ENCODE results near the gene MARK2. TPM values are rescaled to one million over a fixed set of nuclear protein-coding genes. Genes with fewer than 3 reads are reported as not detected.

Gene MARK2
- total RNA-seq, 4 donors from 2014 or later, result 66.3 to 78.7 (median 71.8) TPM

DNA sequence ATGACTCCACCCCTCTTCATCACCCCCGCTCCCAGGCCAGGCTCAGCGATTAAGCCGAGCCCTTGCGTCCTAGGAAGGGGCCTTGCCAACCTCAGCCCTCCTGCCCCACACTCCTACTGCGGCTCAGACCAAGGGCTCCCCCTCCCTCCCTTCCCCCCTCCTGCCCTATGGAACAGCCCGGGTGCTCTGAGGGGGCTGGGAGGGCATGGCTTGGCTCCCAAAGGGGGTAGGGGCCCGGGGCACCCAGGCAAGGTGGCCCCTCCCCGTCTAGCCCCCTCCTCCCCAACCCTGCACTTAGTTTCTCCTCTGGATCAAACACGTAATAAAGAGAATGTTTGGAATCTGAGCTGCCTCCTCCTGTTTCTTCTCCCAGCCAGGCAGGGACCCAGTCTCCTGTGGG lies 71.8 kb downstream of the MARK2 start:
- no peak for DNase-seq (ENCODE audit: low spot score in 2 of 2)
- Histone ChIP-seq H3K27ac (no peak overlapping the region), H3K36me3 (peaks cover 51% of the 10 kb centered on the region), H3K9me3 (no peaks in the 10 kb centered on the region), H3K27me3 (no peaks in the 10 kb centered on the region), H3K4me1 (peaks cover 22% of the 10 kb centered on the region), H3K4me3 (no peak overlapping the region)
- 68% methylated on average over 8 of the region's 9 CpGs for WGBS
- TF ChIP-seq POLR2A (IDR thresholded peaks at IDR 0.05) (no peak), POLR2AphosphoS5 (IDR thresholded peaks at IDR 0.05) (no peak), EP300 (IDR thresholded peaks at IDR 0.05) (no peak)
- TF ChIP-seq, protein P1, sequence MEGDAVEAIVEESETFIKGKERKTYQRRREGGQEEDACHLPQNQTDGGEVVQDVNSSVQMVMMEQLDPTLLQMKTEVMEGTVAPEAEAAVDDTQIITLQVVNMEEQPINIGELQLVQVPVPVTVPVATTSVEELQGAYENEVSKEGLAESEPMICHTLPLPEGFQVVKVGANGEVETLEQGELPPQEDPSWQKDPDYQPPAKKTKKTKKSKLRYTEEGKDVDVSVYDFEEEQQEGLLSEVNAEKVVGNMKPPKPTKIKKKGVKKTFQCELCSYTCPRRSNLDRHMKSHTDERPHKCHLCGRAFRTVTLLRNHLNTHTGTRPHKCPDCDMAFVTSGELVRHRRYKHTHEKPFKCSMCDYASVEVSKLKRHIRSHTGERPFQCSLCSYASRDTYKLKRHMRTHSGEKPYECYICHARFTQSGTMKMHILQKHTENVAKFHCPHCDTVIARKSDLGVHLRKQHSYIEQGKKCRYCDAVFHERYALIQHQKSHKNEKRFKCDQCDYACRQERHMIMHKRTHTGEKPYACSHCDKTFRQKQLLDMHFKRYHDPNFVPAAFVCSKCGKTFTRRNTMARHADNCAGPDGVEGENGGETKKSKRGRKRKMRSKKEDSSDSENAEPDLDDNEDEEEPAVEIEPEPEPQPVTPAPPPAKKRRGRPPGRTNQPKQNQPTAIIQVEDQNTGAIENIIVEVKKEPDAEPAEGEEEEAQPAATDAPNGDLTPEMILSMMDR (IDR thresholded peaks at IDR 0.05), result no peak

DNA sequence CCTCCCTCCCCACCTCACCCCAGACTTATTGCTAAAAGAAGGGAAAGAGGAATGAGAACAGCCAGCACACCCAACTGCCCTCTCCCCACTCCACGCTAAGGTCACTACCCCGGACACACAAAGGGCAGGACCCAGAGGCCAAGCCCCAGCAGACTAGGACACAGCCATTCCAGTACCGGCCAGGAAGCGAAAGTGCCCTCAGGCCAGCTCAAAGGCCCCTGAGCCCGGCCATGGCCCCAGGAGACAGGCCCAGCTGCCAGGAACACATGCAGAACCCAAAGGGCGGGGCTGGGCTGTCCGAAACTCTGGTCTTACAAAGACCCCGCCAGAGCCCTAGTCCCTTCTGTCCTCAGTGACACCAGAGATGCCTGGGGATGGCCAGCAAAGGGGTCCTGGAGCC lies 72.5 kb downstream of the MARK2 start:
- peaks cover 30% of the 10 kb centered on the region for H3K4me1 ChIP-seq
- no peak overlapping the region for H3K27ac ChIP-seq
- peaks cover 45% of the 10 kb centered on the region for H3K36me3 ChIP-seq
- H3K27me3 ChIP-seq, result no peaks in the 10 kb centered on the region
- no peak for TF ChIP-seq POLR2AphosphoS5 (IDR thresholded peaks at IDR 0.05)
- TF ChIP-seq POLR2A (IDR thresholded peaks at IDR 0.05), result no peak
- TF ChIP-seq, protein P1 (IDR thresholded peaks at IDR 0.05), result no peak
- TF ChIP-seq EP300 (IDR thresholded peaks at IDR 0.05), result no peak
- DNase-seq (ENCODE audit: low spot score in 2 of 2), result no peak
- H3K9me3 ChIP-seq, result no peaks in the 10 kb centered on the region
- 57% methylated on average over 4 of the region's 8 CpGs for WGBS
- no peak overlapping the region for H3K4me3 ChIP-seq

DNA sequence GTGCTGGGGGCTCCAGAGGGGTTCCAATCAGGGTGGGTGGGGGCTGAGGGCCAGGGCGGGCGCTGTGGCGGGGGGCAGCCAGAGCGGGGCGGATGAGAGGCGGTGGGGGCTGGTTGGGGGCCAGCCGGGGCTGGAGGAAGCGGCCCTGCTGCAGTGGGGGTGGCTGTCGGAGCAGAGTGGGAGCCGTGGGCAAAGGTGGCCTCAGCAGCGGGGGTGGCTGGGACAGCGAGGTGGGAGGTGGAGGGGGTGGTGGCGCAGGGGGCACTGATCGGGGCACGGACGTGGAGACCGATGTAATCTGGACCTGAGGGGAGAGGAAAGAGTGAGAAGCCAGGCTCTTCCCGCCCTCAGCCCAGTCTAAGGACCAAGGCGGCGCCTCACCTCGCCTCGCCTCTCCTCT lies 73.0 kb downstream of the MARK2 start:
- no peak overlapping the region for H3K4me3 ChIP-seq
- TF ChIP-seq EP300 (IDR thresholded peaks at IDR 0.05) (no peak), POLR2A (IDR thresholded peaks at IDR 0.05) (no peak), POLR2AphosphoS5 (IDR thresholded peaks at IDR 0.05) (no peak)
- TF ChIP-seq, protein P1 (IDR thresholded peaks at IDR 0.05), result no peak
- peaks cover 33% of the 10 kb centered on the region for H3K4me1 ChIP-seq
- 85% methylated on average over 12 of the region's 22 CpGs for WGBS
- H3K36me3 ChIP-seq, result peaks cover 40% of the 10 kb centered on the region
- DNase-seq (ENCODE audit: low spot score in 2 of 2), result no peak
- no peak overlapping the region for H3K27ac ChIP-seq
- no peaks in the 10 kb centered on the region for H3K9me3 ChIP-seq
- H3K27me3 ChIP-seq, result no peaks in the 10 kb centered on the region

DNA sequence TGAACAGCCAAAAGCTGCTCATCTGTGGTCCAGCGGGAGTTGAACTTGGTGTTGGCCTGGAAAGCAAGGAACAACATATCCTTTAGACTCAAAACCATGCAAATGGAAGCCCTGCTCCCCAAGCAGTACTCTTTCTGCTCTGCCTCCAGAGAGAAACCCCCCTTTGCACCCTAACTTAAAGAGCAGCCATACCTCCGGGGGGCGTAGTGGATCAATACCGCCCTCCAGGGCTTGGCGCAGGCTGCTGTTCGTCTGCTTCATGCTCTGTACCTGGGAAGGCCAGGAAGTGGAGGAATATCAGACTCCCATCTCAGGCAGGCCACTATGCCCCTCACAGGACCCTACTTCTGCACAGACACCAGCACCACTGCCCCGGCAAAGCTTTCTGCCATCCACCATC lies 73.8 kb downstream of the MARK2 start:
- 90% methylated on average over 2 of the region's 7 CpGs for WGBS
- Histone ChIP-seq H3K36me3 (peaks cover 32% of the 10 kb centered on the region), H3K4me1 (peaks cover 39% of the 10 kb centered on the region), H3K27ac (no peak overlapping the region), H3K27me3 (no peaks in the 10 kb centered on the region), H3K9me3 (no peaks in the 10 kb centered on the region), H3K4me3 (no peak overlapping the region)
- no peak for DNase-seq (ENCODE audit: low spot score in 2 of 2)
- TF ChIP-seq POLR2A (IDR thresholded peaks at IDR 0.05) (no peak), POLR2AphosphoS5 (IDR thresholded peaks at IDR 0.05) (no peak), EP300 (IDR thresholded peaks at IDR 0.05) (no peak)
- TF ChIP-seq, protein P1 (IDR thresholded peaks at IDR 0.05), result no peak

DNA sequence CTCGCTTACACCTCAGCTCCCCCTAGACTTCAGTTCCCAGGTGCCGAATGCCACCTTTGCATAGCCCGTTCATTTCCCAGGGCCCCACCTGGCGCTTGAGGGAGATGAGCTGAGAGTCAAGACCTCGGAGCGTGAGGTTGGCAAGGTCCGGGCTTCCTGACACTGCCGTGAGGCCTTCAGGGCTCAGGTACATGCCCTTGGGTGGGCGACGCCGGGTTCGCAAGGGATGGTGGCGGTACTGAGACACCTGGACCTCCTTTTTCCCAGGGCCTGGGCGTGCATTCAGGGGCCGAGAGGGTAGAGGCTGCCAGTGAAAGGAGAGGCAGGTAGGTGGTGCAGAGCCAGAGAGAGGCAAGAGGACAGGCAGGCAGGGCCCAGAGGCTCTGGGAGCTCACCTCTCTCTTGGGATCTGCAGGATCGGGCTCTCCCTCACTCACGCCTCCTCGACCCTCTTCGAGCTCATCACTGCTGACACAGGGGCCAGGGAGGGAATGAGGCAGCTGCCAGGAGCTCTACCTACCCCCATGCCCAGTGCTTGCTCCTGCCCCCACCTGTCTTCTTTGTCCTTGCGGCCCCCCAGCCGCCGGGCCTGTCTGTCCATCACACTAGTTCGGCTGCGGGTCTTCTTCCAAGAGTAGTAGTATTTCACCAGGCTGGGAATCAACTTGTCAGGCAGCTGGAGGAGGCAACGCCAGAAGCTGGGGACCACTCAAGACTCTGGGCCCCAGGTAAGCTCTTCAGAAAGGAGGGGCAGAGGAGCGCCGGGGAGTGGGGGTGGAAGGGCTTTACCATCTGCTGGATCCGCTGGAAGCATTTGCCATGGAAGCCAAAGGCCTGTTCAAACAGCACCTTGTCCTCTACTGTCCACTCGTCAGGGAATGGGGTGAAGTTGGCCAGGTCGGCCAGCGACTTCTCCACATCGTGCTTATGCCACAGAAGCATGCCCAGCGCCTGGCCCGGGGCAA lies 75.2 kb downstream of the MARK2 start:
- no peak for DNase-seq (ENCODE audit: low spot score in 2 of 2)
- H3K9me3 ChIP-seq, result no peaks in the 10 kb centered on the region
- TF ChIP-seq POLR2A (IDR thresholded peaks at IDR 0.05) (no peak), POLR2AphosphoS5 (IDR thresholded peaks at IDR 0.05) (no peak), EP300 (IDR thresholded peaks at IDR 0.05) (no peak)
- TF ChIP-seq, protein P1 (IDR thresholded peaks at IDR 0.05), result no peak
- no peak overlapping the region for H3K4me3 ChIP-seq
- no peak overlapping the region for H3K27ac ChIP-seq
- H3K4me1 ChIP-seq, result peaks cover 43% of the 10 kb centered on the region
- H3K27me3 ChIP-seq, result no peaks in the 10 kb centered on the region
- 86% methylated on average over 31 of the region's 34 CpGs for WGBS
- peaks cover 18% of the 10 kb centered on the region for H3K36me3 ChIP-seq
